GM19372 (cell line): ENCODE data around the gene TAS2R46.
"Not testable (repeated sequence)": the region's sequence is repeated elsewhere in the genome, so short reads cannot be mapped to it uniquely, and the experiment has no call there.

Experiments used
- ATAC-seq: cut with Tn5 transposase; IDR thresholded peaks from one replicate; pipeline ENCODE4 v1.9.1; 2021; ENCODE audit warnings: mild to moderate bottlenecking, low read depth, moderate library complexity; ENCODE audit not compliant: unreplicated experiment

Gene TAS2R46, protein sequence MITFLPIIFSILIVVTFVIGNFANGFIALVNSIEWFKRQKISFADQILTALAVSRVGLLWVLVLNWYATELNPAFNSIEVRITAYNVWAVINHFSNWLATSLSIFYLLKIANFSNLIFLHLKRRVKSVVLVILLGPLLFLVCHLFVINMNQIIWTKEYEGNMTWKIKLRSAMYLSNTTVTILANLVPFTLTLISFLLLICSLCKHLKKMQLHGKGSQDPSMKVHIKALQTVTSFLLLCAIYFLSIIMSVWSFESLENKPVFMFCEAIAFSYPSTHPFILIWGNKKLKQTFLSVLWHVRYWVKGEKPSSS

DNA sequence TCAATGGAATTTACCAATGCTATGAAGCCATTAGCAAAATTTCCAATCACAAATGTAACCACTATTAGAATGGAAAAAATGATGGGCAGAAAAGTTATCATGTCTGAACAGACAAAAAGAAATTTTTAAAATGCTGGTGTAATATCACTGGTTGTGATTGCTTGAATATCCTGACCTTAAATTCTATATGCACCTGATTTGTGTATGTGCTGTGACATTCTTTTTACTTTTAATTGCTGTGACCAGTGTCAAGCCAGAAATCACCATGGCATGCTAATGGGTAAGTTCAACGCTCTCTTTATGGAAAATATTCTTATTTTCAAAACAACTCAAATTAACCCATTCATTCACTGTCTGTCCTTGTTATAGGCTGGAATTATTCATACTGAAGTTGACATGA is at the start of gene TAS2R46:
Gene TAS2R46 (minus strand): TSS at position 101 of the 400 bp plus-strand sequence. CDS start 0 bp downstream, at position 101.
- ATAC-seq = not testable (repeated sequence)

DNA sequence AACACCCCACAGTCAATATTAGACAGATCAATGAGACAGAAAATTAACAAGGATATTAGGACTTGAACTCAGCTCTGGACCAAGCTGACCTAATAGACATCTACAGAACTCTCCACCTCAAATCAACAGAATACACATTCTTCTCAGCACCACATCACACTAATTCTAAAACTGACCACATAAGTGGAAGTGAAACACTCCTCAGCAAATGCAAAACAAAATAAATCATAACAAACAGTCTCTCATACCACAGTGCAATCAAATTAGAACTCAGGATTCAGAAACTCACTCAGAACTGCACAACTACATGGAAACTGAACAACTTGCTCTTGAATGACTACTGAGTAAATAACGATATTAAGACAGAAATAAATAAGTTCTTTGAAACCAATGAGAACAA is 49.1 kb upstream of the TAS2R46 start:
- ATAC-seq = not testable (repeated sequence)

DNA sequence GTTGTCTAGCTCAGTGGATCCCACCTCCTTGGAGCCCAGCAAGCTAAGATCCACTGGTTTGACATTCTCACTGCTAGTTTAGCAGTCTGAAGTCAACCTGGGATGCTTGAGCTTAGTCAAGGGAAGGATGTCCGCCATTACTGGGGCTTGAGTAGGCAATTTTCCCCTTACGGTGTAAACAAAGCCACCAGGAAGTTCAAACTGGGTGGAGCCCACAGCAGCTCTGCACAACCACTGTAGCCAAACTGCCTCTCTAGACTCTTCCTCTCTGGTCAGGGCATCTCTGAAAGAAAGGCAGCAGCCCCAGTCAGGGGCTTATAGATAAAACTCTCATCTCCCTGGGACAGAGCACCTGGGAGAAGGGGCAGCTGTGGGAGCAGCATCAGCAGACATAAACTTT is 46.8 kb upstream of the TAS2R46 start:
- no peak for ATAC-seq

DNA sequence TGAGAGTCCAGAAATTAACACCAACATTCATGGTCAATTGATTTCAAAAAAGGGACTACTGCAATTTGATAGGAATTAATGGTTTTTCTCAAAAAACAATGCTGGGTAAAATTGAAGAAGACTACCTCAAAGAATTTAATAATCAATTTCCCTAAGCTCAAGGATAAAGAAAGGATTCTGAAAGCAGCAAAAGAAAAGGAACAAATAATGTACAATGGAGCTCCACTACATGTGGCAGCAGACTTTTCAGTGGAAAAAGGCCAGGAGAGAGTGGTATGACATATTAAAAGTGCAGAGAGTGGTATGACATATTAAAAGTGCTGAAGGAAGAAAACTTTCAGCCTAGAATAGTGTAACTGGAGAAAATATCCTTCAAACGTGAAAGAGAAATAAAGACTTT is 45.6 kb upstream of the TAS2R46 start:
- no peak for ATAC-seq

DNA sequence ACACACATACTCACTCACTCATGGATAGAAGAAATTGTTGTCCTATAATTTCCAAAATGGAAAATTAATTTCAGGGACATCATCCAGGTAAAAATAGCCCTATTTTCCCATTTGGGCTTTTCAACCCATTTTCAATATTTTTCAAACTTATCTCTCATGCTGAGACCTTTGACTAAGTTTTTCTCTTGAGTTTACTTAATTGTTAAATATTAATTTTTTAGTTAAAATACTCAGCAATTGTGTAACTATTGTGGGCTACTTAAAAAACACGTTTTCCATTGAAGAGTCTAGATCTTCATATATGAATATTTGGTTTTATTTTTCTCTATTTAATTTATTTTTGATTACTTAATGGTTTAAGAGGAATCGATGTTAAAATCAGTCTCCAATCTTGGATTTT is 44.2 kb upstream of the TAS2R46 start:
- no peak for ATAC-seq

DNA sequence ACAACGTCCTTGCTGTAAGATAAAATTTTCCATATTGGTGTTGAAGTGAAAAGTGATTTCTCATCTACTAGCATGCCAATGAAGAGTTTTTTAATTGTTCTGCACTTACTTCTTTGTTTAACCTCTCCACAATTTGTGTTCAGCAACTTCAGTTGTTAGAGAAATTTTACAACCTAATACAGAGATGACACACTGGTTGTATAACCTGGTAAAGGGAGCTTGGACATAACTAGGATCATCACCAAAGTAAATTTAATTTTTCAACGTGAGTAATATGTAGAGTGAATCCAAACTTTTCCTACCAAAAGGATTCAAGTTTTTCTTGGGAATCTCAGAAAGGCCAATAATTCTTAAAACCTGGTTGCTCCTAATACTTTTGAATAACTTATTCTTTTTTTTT is 43.5 kb upstream of the TAS2R46 start:
- no peak for ATAC-seq

DNA sequence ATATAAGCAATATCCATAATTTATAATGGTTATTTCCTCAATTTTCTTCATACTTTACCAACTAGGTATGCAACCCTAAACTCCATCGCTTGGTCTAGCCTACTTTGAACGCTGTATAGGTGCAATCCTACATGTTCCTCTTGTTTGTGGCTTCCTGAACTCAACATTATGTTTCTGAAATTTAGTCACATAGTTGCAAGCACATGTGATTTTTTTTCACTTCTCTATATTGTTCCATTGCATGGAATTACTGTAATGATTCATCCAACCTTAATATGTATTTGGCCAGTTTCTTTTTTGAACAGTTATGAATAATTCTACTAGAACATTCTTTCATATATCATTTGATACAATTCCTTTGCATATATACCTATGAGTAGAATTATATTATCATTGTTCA is 32.8 kb upstream of the TAS2R46 start:
- not testable (repeated sequence) for ATAC-seq

DNA sequence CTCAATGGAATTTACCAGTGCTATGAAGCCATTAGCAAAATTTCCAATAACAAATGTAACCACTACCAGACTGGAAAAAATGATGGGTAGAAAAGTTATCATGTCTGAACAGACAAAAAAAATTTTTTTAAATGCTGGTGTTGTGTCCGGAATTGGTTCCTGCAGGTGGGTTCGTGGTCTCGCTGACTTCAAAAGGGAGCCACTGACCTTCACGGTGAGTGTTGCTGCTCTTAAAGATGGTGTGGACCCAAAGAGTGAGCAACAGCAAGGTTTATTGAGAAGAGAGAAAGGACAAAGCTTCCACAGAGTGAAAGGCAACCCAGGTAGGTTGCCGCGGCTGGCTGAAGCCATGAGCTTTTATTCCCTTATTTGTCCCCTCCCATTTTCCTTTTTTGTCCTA is 30.0 kb upstream of the TAS2R46 start, which contains the start of gene TAS2R43:
Gene TAS2R43 (minus strand): TSS at position 186 of the 400 bp plus-strand sequence. CDS start 84 bp downstream, at position 102.
- no peak for ATAC-seq

DNA sequence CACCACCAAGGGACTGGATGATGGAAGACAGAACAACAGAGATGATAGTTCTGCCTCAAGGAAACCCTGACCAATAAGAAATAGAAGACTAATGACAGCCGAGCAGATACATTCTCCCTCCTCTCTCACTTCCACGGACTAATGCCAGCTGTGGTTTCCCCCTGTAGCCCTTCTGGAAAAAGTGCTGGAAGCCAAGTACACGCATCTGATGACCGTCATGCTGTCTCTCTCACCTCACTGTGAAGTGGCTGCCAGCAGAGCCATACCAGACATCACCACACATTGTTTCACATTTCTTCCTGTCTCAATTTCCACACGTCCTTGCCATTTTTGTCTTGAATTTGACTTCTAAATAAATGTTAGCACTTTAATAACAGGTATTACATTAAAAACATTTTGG is 27.2 kb upstream of the TAS2R46 start:
- no peak for ATAC-seq

DNA sequence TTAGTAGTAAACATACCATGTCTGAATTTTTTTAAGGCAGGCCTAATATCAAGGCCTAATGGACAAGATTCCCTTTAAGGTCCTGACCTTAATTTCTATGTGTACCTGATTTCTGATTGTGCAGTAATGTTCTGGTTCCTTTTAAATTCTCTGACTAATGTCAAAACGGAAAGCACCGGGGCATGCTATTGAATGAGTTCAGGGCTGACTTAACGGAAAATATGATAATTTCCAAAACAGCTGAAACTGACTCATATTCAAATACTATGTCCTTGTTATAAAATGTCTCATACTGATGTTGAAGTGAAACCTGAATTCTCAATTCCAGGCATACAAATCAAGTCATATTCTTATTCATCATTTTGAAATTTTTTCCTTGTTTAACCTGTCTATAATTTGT is 23.3 kb upstream of the TAS2R46 start:
- no peak for ATAC-seq

DNA sequence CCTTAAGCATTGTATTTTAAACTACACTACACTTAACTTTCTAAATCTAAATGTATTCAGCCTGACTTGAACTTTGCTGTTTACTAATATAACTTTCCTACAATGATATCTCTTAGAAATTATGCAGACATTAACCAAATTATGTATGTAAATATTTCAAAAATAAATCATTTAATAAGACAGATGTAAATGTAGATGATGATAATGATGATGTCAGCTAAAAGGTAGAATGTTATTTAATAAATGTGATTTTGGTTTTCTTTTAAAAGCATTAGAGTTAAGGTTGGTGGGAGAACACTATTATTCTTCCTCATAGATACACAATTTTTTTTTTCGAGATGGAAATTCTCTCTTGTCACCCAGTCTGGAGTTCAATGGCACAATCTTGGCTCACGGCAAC is 19.9 kb upstream of the TAS2R46 start:
- ATAC-seq = no peak

DNA sequence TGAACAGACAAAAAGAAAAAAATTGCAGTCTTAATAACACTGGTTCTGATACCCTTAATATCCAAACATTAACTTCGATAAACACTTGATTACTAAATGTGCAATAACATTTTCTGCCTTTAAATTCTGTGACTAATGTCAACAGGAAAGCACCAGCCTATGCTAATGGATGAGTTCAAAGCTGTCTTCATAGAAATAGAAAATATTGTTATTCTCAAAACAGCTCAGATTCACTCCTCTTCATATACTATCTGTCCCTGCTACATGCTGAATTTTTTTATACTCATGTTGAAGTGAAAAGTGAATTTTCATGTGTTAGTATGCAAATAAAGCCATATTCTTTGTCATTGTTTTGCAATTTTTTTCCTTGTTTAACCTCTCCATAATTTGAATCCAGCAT is 16.2 kb upstream of the TAS2R46 start:
- ATAC-seq = no peak

DNA sequence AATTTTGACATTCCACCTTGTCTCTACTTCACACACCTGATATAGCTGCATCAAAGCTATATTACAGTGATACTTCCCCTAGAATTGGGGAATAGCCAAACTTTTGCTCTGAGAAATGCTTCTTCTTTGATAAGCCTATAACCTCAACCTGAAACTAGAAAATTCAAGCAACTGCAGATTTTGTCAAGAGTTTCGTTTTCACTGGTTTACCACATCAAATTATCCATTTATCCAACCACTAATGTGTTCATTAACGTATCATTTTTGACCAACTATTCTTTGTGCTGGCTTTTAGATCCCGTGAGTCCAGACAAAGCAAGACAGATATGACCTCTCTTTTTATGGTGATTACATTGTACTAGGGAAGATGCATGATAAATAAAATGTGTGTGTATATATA is 13.5 kb upstream of the TAS2R46 start:
- no peak for ATAC-seq

DNA sequence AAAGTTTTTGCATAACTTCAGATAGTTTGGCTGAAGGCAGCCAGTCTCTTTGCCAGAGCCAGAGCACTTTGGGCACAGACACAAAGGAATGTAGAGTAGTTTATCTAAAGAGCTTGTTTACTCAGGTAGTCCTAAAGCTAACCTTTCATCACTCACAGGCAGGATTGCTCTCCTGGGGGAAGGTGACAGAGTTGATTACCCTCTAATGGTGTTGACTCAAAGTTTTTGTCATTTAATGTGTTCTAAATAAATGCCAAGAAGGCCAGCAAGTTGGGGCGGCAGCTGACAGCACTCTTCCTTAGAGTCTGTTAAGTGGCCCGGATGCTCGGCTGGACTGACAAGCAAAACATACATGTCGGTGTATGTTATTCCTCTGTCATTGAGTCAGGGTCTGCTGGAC is 9.3 kb upstream of the TAS2R46 start:
- no peak for ATAC-seq

DNA sequence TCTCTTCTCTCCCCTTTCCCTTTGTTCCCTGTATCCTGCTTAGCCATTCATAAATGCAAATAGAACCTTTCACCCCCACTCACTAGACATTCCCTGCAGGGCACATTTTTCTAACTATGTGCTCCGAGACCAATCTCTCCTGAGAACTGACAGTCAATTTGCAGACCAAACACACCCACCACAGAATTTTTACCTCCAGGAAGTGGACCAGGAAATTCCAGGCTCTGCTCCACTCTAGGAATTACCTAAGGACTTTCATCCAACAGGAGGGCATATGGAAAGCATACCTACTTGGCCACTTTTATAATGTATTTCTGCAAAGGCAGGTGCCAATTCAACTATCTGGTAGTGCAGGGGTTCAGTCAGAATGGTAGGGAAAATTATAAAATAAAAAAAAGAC is 8.9 kb upstream of the TAS2R46 start:
- ATAC-seq = no peak

DNA sequence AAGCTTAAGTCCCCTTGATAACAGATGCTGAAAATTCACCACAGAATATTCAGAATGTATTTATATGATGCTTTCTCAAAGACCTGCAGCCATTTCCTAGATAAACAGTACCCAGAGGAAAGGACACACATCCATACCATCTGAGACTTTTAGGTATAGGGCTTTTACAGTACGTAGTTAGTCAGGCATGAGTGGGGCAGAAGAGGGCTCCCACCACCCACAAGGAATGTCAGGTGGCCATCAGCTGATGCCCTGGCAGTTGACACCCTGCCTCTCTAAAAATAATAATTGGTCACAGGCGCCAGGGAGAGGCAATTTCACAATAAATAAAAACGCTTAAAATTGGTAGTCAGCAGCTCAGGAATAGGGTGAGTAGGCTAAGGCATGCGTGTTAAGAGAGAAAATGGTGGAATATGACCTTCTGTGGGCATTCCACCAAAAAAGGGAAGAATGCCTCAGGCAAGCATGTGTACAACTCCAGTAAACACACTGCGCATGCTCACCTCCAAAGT is 7.8 kb upstream of the TAS2R46 start:
- ATAC-seq = no peak

DNA sequence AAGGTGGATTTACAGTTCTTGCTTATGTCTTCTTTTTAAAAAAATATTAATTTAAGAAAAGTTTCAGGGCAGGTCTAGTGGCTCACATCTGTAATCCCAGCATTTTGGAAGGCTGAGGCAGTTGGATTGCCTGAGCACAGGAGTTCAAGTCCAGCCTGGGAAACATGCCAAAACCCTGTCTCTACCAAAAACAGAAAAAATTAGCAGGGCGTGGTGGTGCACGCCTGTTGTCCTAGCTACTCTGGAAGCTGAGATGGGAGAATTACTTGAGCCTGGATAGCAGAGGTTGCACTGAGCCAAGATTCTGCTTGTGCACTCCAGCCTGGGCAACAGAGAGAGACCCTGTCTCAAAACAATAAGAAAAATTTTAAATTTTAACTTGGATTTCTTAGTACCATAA is 5.4 kb upstream of the TAS2R46 start:
- ATAC-seq = no peak

DNA sequence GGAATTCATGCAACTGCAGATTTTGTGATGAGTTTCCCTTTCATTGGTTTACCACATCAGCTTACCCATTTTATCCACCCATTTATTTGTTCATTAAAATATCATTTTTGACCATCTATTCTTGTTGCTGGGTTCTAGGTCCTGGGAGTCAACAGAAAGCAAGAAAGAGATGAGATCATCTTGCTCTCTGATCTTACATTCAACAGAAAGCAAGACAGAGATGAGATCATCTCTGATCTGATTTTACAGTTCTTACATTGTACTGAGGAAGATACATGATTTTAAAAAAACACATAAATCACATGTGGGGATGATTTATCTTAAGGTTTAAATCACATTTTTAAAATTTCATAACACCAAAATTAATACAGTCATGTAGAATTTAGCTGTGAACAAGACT is 2.3 kb downstream of the TAS2R46 start:
- ATAC-seq = no peak

DNA sequence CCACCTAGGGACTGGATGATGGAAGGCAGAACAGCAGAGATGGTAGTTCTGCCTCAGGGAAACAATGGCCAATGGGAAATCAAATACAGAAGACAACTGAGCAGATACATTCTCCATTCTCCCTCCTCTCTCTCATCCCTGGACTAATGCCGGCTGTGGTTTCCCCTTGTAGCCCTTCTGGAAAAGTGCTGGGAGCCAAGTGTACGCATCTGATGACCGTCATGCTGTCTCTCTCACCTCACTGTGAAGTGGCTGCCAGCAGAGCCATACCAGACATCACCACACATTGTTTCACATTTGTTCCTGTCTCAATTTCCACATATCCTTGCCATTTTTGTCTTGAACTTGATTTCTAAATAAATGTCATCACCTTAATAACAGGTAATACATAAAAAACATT is 3.1 kb downstream of the TAS2R46 start:
- ATAC-seq = no peak

DNA sequence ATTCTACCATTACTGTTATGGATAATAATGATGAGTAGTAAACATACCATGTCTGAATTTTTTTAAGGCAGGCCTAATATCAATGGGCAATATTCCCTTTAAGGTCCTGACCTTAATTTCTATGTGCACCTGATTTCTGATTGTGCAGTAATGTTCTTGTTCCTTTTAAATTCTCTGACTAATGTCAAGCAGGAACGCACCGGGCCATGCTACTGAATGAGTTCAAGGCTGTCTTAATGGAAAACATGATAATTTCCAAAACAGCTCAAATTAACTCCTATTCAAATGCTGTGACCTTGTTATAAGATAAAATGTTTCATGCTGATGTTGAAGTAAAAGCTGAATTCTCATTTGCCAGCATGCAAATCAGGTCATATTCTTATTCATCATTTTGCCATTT is 6.8 kb downstream of the TAS2R46 start:
- no peak for ATAC-seq

DNA sequence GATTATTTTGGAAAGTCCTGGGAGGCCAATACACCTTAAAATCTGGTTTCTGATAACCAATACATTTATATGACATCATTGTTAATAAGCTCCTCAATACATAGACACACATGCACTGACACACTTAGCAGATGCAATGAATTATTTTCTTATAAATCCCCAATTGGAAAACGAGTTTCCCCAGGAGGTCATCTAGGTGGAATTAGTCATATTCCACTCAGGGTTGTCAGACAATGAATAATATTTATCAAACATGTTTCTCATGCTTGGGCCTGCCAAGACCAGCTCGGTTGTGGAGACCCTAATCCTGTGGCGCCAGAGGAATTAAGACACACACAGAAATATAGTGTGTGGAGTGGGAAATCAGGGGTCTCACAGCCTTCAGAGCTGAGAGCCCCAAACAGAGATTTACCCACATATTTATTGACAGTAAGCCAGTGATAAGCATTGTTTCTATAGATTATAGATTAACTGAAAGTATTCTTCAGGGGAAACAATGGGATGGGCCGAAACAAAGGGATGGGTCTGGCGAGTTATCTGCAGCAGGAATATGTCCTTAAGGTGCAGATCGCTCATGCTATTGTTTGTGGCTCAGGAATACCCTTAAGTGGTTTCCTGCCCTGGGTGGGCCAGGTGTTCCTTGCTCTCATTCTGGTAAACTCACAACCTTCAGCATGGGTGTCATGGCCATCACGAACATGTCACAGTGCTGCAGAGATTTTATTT is 12.1 kb downstream of the TAS2R46 start:
- ATAC-seq = not testable (repeated sequence)

DNA sequence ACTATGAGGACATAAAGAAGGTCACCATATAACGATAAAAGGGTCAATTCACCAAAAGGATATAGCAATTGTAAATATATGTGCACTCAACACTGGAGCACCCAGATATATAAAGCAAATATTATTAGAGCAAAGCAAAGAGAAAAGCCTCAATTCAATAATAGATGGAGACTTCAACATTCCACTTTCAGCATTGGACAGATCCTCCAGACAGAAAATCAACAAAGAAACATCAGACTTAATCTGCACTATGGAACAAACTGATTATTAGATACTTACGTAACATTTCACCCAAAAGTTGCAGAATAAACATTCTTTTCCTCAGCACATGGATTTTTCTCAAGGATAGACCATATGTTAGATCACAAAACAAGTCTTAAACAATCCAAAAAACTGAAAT is 20.7 kb downstream of the TAS2R46 start:
- ATAC-seq = not testable (repeated sequence)
